Measurements from ENCODE around the gene PNLDC1.

Gene PNLDC1

GRCh38 chr6:159800141-159800865, at the start of gene PNLDC1:
TSS of gene PNLDC1 (plus strand) at chr6:159800276. CDS start at chr6:159800308, 32 bp downstream.
- no peaks in the 10 kb centered on the region for H3K27me3 Mint-ChIP-seq
- no peak for DNase-seq
- no peak within 1 kb of the TSS for H3K4me3 Mint-ChIP-seq
- peaks cover 6 to 22% of the 10 kb centered on the region in 2 donors for H3K4me1 Mint-ChIP-seq
- H3K9me3 Mint-ChIP-seq = no peaks in the 10 kb centered on the region
- H3K36me3 Mint-ChIP-seq = peaks cover 21 to 32% of the 10 kb centered on the region in 2 donors
- H3K27ac Mint-ChIP-seq = no peak within 1 kb of the TSS
- ATAC-seq (replicated peaks) = no peak

- Mint-ChIP-seq H3K27me3 (no peaks in the 10 kb centered on the region), H3K9me3 (no peaks in the 10 kb centered on the region), H3K36me3 (peaks cover 24 to 40% of the 10 kb centered on the region in 2 donors), H3K4me3 (no peak overlapping the region), H3K4me1 (peaks cover 0 to 5% of the 10 kb centered on the region in 2 donors), H3K27ac (peak overlapping the region; percentile 20)
- no peak for ATAC-seq (replicated peaks)
- no peak for DNase-seq
These were observed 48.6 kb upstream of the PNLDC1 start for GRCh38 chr6:159751448-159751847.

GRCh38 chr6:159753081-159753872, 46.8 kb upstream of the PNLDC1 start:
- ATAC-seq (replicated peaks) (no peak), DNase-seq (no peak)
- no peak overlapping the region for H3K4me3 Mint-ChIP-seq
- H3K27me3 Mint-ChIP-seq = no peaks in the 10 kb centered on the region
- H3K27ac Mint-ChIP-seq = no peak overlapping the region
- H3K4me1 Mint-ChIP-seq = peaks cover 0 to 11% of the 10 kb centered on the region in 2 donors
- H3K9me3 Mint-ChIP-seq = no peaks in the 10 kb centered on the region
- H3K36me3 Mint-ChIP-seq = peaks cover 34 to 45% of the 10 kb centered on the region in 2 donors

- H3K4me3 Mint-ChIP-seq = no peak overlapping the region
- peaks cover 36 to 50% of the 10 kb centered on the region in 2 donors for H3K36me3 Mint-ChIP-seq
- ATAC-seq (replicated peaks) = no peak
- H3K9me3 Mint-ChIP-seq = no peaks in the 10 kb centered on the region
- H3K4me1 Mint-ChIP-seq = peaks cover 3 to 16% of the 10 kb centered on the region in 2 donors
- H3K27me3 Mint-ChIP-seq = no peaks in the 10 kb centered on the region
- no peak overlapping the region for H3K27ac Mint-ChIP-seq
- DNase-seq = no peak
These were observed 45.7 kb upstream of the PNLDC1 start for GRCh38 chr6:159754401-159754800.

GRCh38 chr6:159754959-159755914, 44.8 kb upstream of the PNLDC1 start:
- Mint-ChIP-seq H3K27ac (peak overlapping the region; percentile 51), H3K9me3 (no peaks in the 10 kb centered on the region), H3K36me3 (peaks cover 34 to 50% of the 10 kb centered on the region in 2 donors), H3K4me3 (no peak overlapping the region), H3K27me3 (no peaks in the 10 kb centered on the region), H3K4me1 (peaks cover 6 to 23% of the 10 kb centered on the region in 2 donors)
- ATAC-seq (replicated peaks) (no peak), DNase-seq (no peak)

GRCh38 chr6:159756508-159756907, 43.6 kb upstream of the PNLDC1 start:
- Mint-ChIP-seq H3K27ac (no peak overlapping the region), H3K4me3 (no peak overlapping the region), H3K27me3 (no peaks in the 10 kb centered on the region), H3K9me3 (no peaks in the 10 kb centered on the region), H3K36me3 (peaks cover 32 to 56% of the 10 kb centered on the region in 2 donors), H3K4me1 (peaks cover 13 to 32% of the 10 kb centered on the region in 2 donors)
- no peak for DNase-seq
- no peak for ATAC-seq (replicated peaks)

GRCh38 chr6:159758031-159759001, 41.8 kb upstream of the PNLDC1 start:
- DNase-seq = no peak

GRCh38 chr6:159759645-159760044, 40.4 kb upstream of the PNLDC1 start:
- H3K4me3 Mint-ChIP-seq = peak overlapping the region in 1 of 2 donors; percentile 4
- no peak overlapping the region for H3K27ac Mint-ChIP-seq
- H3K36me3 Mint-ChIP-seq = peaks cover 36 to 54% of the 10 kb centered on the region in 2 donors
- H3K27me3 Mint-ChIP-seq = no peaks in the 10 kb centered on the region
- H3K9me3 Mint-ChIP-seq = no peaks in the 10 kb centered on the region
- no peak for DNase-seq
- peaks cover 18 to 45% of the 10 kb centered on the region in 2 donors for H3K4me1 Mint-ChIP-seq
- no peak for ATAC-seq (replicated peaks)

More at GRCh38 chr6:159758031-159759001, 41.8 kb upstream of the PNLDC1 start:
- H3K4me1 Mint-ChIP-seq = peaks cover 18 to 43% of the 10 kb centered on the region in 2 donors
- ATAC-seq (replicated peaks) = no peak
- H3K27ac Mint-ChIP-seq = peak overlapping the region; percentile 59
- H3K36me3 Mint-ChIP-seq = peaks cover 35 to 55% of the 10 kb centered on the region in 2 donors
- no peaks in the 10 kb centered on the region for H3K9me3 Mint-ChIP-seq
- H3K4me3 Mint-ChIP-seq = no peak overlapping the region
- H3K27me3 Mint-ChIP-seq = no peaks in the 10 kb centered on the region

GRCh38 chr6:159760602-159761057, 39.4 kb upstream of the PNLDC1 start:
- ATAC-seq (replicated peaks) (no peak), DNase-seq (no peak)
- H3K36me3 Mint-ChIP-seq = peaks cover 27 to 53% of the 10 kb centered on the region in 2 donors
- peak overlapping the region; percentile 97 to 99 for H3K4me3 Mint-ChIP-seq
- H3K4me1 Mint-ChIP-seq = peaks cover 18 to 40% of the 10 kb centered on the region in 2 donors
- peak overlapping the region; percentile 98 for H3K27ac Mint-ChIP-seq
- no peaks in the 10 kb centered on the region for H3K27me3 Mint-ChIP-seq
- no peaks in the 10 kb centered on the region for H3K9me3 Mint-ChIP-seq

- Mint-ChIP-seq H3K27me3 (no peaks in the 10 kb centered on the region), H3K4me1 (peaks cover 18 to 41% of the 10 kb centered on the region in 2 donors), H3K4me3 (peak overlapping the region; percentile 97 to 99), H3K36me3 (peaks cover 24 to 48% of the 10 kb centered on the region in 2 donors), H3K9me3 (no peaks in the 10 kb centered on the region), H3K27ac (peak overlapping the region; percentile 98)
- DNase-seq (no peak), ATAC-seq (replicated peaks) (peak in 1 of 2 donors; percentile 0)
These were observed 38.8 kb upstream of the PNLDC1 start for GRCh38 chr6:159761129-159761872.

GRCh38 chr6:159761873-159762680, 38.0 kb upstream of the PNLDC1 start, which contains the start of gene ACAT2:
TSS of gene ACAT2 (plus strand) at chr6:159762045. CDS start at chr6:159762088, 43 bp downstream.
- DNase-seq (peak; percentile 92), ATAC-seq (replicated peaks) (peak; percentile 95 to 96)
- Mint-ChIP-seq H3K4me1 (peaks cover 21 to 49% of the 10 kb centered on the region in 2 donors), H3K27ac (peak within 1 kb of the TSS; percentile 98), H3K36me3 (peaks cover 26 to 55% of the 10 kb centered on the region in 2 donors), H3K27me3 (no peaks in the 10 kb centered on the region), H3K4me3 (peak within 1 kb of the TSS; percentile 97 to 99), H3K9me3 (no peaks in the 10 kb centered on the region)
